Small intestine (tissue), 7 donors: ENCODE data around the gene MEP1A. TPM values are rescaled to one million over a fixed set of nuclear protein-coding genes. Genes with fewer than 3 reads are reported as not detected.

Source experiments
- DNase-seq, 2 donors: peaks; one replicate each; pipeline versions ENCODE4 v3.0.0 to v3.0.0-alpha.2; 2013
- FAIRE-seq: peaks from 2 replicates; lab custom pipeline; 2012; peaks lifted over from hg19 to GRCh38; lab: Jason Lieb, UNC
- H3K27ac ChIP-seq, 3 donors: one replicate each; pipeline ENCODE4 v1.5.1; 2013; ENCODE audit warnings: low read length in 2 of 3, mild to moderate bottlenecking in 2 of 3, control low read depth in 1 of 3, inconsistent platforms in 1 of 3, low read depth in 1 of 3, moderate library complexity in 1 of 3
- H3K27me3 ChIP-seq, 3 donors: one replicate each; pipeline ENCODE4 v1.6.1; 2013; ENCODE audit warnings: low read length in 3 of 3, inconsistent platforms in 1 of 3; ENCODE audit not compliant: control insufficient read depth in 3 of 3, insufficient read depth in 3 of 3
- H3K36me3 ChIP-seq, 3 donors: one replicate each; pipeline ENCODE4 v1.6.1; 2013; ENCODE audit warnings: low read length in 3 of 3, inconsistent platforms in 1 of 3, low read depth in 1 of 3, mild to moderate bottlenecking in 1 of 3, moderate library complexity in 1 of 3; ENCODE audit not compliant: control insufficient read depth in 3 of 3, insufficient read depth in 2 of 3
- H3K4me1 ChIP-seq, 3 donors: one replicate each; pipeline ENCODE4 v1.6.1; 2013; ENCODE audit warnings: low read length in 2 of 3, inconsistent platforms in 1 of 3, low read depth in 1 of 3, mild to moderate bottlenecking in 1 of 3, moderate library complexity in 1 of 3; ENCODE audit not compliant: control insufficient read depth in 3 of 3, insufficient read depth in 2 of 3
- H3K4me3 ChIP-seq, 3 donors: one replicate each; pipeline ENCODE4 v1.5.1; 2013; ENCODE audit warnings: low read length in 3 of 3, control low read depth in 1 of 3, inconsistent platforms in 1 of 3, low read depth in 1 of 3, mild to moderate bottlenecking in 1 of 3, moderate library complexity in 1 of 3
- H3K9me3 ChIP-seq, 2 donors: one replicate each; pipeline ENCODE4 v1.6.1; 2013; ENCODE audit warnings: low read depth in 1 of 2, low read length in 1 of 2; ENCODE audit not compliant: control insufficient read depth in 2 of 2, insufficient read depth in 1 of 2
- WGBS, 3 donors: extraction: QIAGEN DNeasy Blood & Tissue Kit; methylation state at CpG; one replicate each; pipeline ENCODE4 v1.1.7; 2013; 5-methylcytosine and 5-hydroxymethylcytosine counted together
- polyA plus RNA-seq, 4 donors: library from polyadenylated mRNA; stranded (reverse) in 3 of 4; unstranded in 1 of 4; fragments of 200-250 nt in 3 of 4; fragments of 120-200 nt in 1 of 4; gene quantifications; one replicate each; pipeline versions ENCODE4 v1.2.1 to v1.2.3, GENCODE V29; 2013
- donor health status: healthy with polysubstance abuse.
- donor health status: control.
- donor health status: control.
- donor health status: Bipolar disorder and iron deficiency.
- donor health status: healthy.

MEP1A gene
- polyA plus RNA-seq, 4 donors, result 73.9 to 739 (median 160) TPM

DNA sequence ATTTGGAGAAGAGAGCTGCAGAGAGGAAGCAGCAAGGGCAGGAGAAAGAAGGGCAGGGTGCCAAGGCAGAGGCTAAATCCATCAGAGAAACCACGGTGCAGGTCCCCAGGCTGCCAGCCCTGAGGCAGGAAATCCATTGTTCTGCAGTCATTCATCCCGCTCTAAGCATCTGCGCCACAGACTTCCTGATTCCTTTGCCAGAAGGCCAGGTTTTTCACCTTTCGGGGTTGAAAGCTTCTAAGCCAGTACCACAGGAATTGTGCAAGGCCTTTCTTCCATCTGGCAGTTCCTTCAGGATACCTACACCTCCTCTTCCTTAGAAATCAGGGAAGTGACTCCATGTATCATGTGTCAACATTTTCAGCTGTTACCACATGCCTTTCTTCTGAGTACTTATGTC lies 82.9 kb downstream of the MEP1A start:
- DNase-seq, result no peak
- Histone ChIP-seq H3K27ac (no peak overlapping the region), H3K27me3 (peaks cover 0 to 2% (median 0%) of the 10 kb centered on the region in 3 donors), H3K4me3 (no peak overlapping the region), H3K36me3 (no peaks in the 10 kb centered on the region), H3K9me3 (no peaks in the 10 kb centered on the region), H3K4me1 (no peaks in the 10 kb centered on the region)
- no peak for FAIRE-seq
- 11 to 35% (median 31%) methylated on average over 4 of the region's 4 CpGs for WGBS, 3 donors

DNA sequence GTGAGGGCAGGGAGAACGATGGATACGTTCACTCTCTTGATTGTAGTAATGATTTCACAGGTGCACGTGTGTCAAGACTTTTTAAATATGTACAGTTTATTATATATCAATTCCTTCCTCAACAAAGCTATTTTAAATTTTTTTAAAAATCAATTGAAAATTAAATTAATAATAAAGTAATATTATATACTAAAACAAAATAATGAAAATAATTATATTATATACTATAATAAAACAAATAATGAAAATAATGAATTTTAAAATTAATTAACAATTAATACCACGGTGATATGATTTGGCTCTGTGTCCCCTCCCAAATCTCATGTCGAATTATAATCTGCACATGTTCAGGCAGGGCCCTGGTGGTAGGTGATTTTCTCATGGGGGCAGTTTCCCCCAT lies 85.8 kb downstream of the MEP1A start:
- DNase-seq (no peak), FAIRE-seq (peak; percentile 44)
- WGBS, 3 donors, result 88 to 93% (median 89%) methylated on average over 5 of the region's 5 CpGs
- Histone ChIP-seq H3K27me3 (no peaks in the 10 kb centered on the region), H3K9me3 (no peaks in the 10 kb centered on the region), H3K36me3 (no peaks in the 10 kb centered on the region), H3K4me3 (no peak overlapping the region), H3K4me1 (no peaks in the 10 kb centered on the region), H3K27ac (no peak overlapping the region)

DNA sequence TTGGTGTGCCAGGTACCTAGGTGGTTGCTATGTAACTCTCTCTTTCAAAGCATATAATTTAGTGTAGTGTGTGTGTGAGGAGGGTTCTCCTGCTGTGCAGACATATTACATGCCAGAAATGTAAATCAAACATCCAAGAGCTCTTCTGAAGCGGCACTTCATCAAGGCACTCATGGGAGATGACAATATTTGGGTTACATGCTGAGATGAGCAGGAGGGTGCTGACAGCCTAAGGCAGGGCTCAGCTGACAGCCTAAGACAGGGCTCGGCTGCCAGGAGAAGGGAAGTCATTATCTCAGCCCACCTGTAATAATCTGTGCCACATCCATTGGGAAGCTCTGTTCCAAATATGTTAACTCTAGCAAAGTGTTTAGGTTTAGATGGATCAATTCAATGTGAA lies 89.5 kb downstream of the MEP1A start:
- no peak overlapping the region for H3K4me3 ChIP-seq
- no peaks in the 10 kb centered on the region for H3K9me3 ChIP-seq
- H3K27ac ChIP-seq, result no peak overlapping the region
- FAIRE-seq (no peak), DNase-seq (no peak)
- no peaks in the 10 kb centered on the region for H3K36me3 ChIP-seq
- H3K4me1 ChIP-seq, result no peaks in the 10 kb centered on the region
- 70 to 81% (median 79%) methylated on average over 2 of the region's 2 CpGs for WGBS, 3 donors
- no peaks in the 10 kb centered on the region for H3K27me3 ChIP-seq

DNA sequence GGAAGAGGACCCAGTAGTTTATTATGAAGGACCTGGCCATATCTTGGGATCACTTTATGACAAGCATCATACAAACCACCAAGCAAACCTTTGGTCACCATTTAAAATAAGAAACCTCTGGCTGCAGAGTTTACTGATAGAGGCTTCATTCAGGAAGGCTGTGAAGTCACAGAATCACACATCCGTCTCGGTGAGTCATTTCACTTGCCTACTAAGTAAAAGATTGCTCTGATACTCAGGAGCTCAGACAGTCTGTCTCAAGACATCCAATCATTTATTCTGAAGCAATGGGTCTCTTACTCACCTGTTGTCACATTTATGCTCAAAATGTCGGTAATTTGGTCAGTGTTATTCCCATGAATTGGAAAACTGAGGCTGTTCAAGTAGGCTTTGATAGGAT lies 94.8 kb downstream of the MEP1A start:
- H3K4me3 ChIP-seq, result no peak overlapping the region
- 55 to 67% (median 58%) methylated on average over 3 of the region's 3 CpGs for WGBS, 3 donors
- no peaks in the 10 kb centered on the region for H3K27me3 ChIP-seq
- H3K9me3 ChIP-seq, result no peaks in the 10 kb centered on the region
- FAIRE-seq, result no peak
- peaks cover 0 to under 1% (median 0%) of the 10 kb centered on the region in 3 donors for H3K4me1 ChIP-seq
- no peak for DNase-seq
- H3K36me3 ChIP-seq, result no peaks in the 10 kb centered on the region
- H3K27ac ChIP-seq, result no peak overlapping the region

DNA sequence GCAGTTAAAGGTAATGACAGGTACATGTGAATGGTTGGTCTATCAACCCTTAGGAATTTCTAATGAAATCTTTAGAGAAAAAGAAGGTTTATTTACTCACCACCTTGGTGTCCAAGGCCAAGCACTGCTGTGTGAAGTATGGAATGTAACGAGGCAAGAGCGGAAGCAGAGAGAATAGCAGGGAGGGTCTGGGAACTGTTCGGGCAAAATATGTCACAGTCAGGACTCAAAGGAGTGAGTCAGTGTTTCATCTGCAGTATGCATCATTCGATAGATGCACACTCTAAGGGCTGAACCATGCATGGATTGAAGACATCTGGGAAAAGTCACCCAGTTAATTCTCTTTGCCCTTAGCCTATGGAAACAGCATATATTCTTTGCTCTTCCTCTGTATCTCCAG lies 95.4 kb downstream of the MEP1A start:
- Histone ChIP-seq H3K4me1 (peaks cover 0 to 6% (median 0%) of the 10 kb centered on the region in 3 donors), H3K4me3 (no peak overlapping the region), H3K27ac (no peak overlapping the region), H3K9me3 (no peaks in the 10 kb centered on the region), H3K36me3 (no peaks in the 10 kb centered on the region), H3K27me3 (no peaks in the 10 kb centered on the region)
- FAIRE-seq (no peak), DNase-seq (no peak)
- 87 to 95% (median 87%) methylated on average over 4 of the region's 4 CpGs for WGBS, 3 donors

Other genes starting within 250 kb of the MEP1A start
- gene CYP39A1, start 140.6 kb upstream of the MEP1A start, polyA plus RNA-seq, result 1 to 10 TPM in 2 of 4 donors, under 1 TPM in 1, not detected in 1; 0.22 to 3.4 (median 2.5) TPM
- 10 to 100 TPM in 1 of 4 donors, 1 to 10 TPM in 2, not detected in 1; 1.3 to 45.4 (median 3.7) TPM for gene SLC25A27, start 140.4 kb upstream of the MEP1A start, polyA plus RNA-seq
- under 1 TPM in 2 of 4 donors, not detected in 2; 0.04 to 0.49 TPM for gene TDRD6, start 105.5 kb upstream of the MEP1A start, polyA plus RNA-seq
- gene PLA2G7, start 58.0 kb upstream of the MEP1A start, polyA plus RNA-seq, result 1 to 10 TPM in 3 of 4 donors, under 1 TPM in 1; 0.67 to 3.5 (median 1.2) TPM
- under 1 TPM in 1 of 4 donors, not detected in 3; 0.04 TPM for gene ANKRD66, start 46.5 kb upstream of the MEP1A start, polyA plus RNA-seq
- 1 to 10 TPM in 2 of 4 donors, under 1 TPM in 2; 0.45 to 7.4 (median 3.0) TPM for gene ADGRF5, start 128.5 kb downstream of the MEP1A start, polyA plus RNA-seq
- gene ADGRF1, start 248.9 kb downstream of the MEP1A start, polyA plus RNA-seq, result 1 to 10 TPM in 3 of 4 donors, under 1 TPM in 1; 0.13 to 1.7 (median 1.3) TPM